H1 (cell line): ENCODE results near the gene TMEM131L.

Experiments
- BRCA1 ChIP-seq: IDR thresholded peaks from 2 replicates; pipeline ENCODE4 v1.6.1; 2012; ENCODE audit warnings: low read depth, low read length, improper control_type of control experiment
- CEBPB ChIP-seq: IDR thresholded peaks from 2 replicates; pipeline ENCODE4 v1.6.1; 2012; ENCODE audit warnings: low read depth, low read length
- CHD1 ChIP-seq: IDR thresholded peaks from 2 replicates; pipeline ENCODE4 v1.6.1; 2012; ENCODE audit warnings: low read depth, low read length, improper control_type of control experiment
- EP300 ChIP-seq, 2 experiments: IDR thresholded peaks; 1 replicate in 1 of 2; 2 replicates in 1 of 2; pipeline ENCODE4 v1.6.1; 2011 to 2012; ENCODE audit warnings: low read depth in 2 of 2, low read length in 2 of 2, mild to moderate bottlenecking in 2 of 2, borderline replicate concordance in 1 of 2, inconsistent platforms in 1 of 2, moderate library complexity in 1 of 2
- EZH2 ChIP-seq: fragments of 200-600 bp; sonication (generic); IDR thresholded peaks from 2 replicates; pipeline ENCODE4 v1.7.1; 2012; ENCODE audit warnings: low read depth, mild to moderate bottlenecking, moderate library complexity, low read length, inconsistent platforms; ENCODE audit not compliant: severe bottlenecking
- PHF8 ChIP-seq: fragments of 200-600 bp; sonication (generic); conservative IDR thresholded peaks from 2 replicates; pipeline ENCODE4 v1.7.1; 2012; ENCODE audit warnings: low read depth, mild to moderate bottlenecking, inconsistent platforms, low read length, moderate library complexity
- SIN3A ChIP-seq, 2 experiments: IDR thresholded peaks in 1 of 2; conservative IDR thresholded peaks in 1 of 2; 2 replicates each; pipeline ENCODE4 v1.6.1; 2011 to 2012; ENCODE audit warnings: low read length in 2 of 2, improper control_type of control experiment in 1 of 2, low read depth in 1 of 2, mild to moderate bottlenecking in 1 of 2
- SIRT6 ChIP-seq: IDR thresholded peaks from one replicate; pipeline ENCODE4 v1.7.1; 2012; ENCODE audit warnings: low read length, inconsistent platforms
- SRF ChIP-seq: IDR thresholded peaks from 2 replicates; pipeline ENCODE4 v1.6.1; 2011; ENCODE audit warnings: mild to moderate bottlenecking, low read depth, low read length, moderate library complexity
- TF ChIP-seq, protein P1 (sequence below), 3 experiments: IDR thresholded peaks; 1 replicate in 2 of 3; 2 replicates in 1 of 3; pipeline versions ENCODE4 v1.5.1 to v1.6.1; 2011; ENCODE audit warnings: low read length in 3 of 3, mild to moderate bottlenecking in 3 of 3, inconsistent platforms in 2 of 3, low read depth in 1 of 3, moderate library complexity in 1 of 3; ENCODE audit not compliant: insufficient read depth in 1 of 3; ENCODE audit errors: control extremely low read depth in 1 of 3

DNA sequence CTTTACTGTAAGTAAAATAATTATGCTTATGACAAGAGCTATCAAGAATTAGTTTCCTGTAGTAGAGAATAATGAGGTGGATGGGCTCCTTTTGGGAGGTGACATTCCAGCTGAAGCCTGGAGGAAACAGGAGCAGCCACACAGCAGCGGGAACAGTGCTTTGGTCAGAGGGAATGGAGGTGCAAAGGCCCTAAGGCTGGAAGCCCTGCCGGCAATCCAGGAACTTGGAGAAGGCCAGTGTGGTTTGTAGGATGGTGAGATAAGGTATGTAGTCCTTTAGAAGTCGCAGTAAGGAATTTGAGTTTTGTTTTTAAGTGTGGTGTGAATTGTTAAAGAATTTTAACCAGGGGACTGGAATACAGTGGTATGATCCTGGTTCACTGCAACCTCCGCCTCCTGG lies 8.1 kb downstream of the TMEM131L start:
- TF ChIP-seq, protein P1, sequence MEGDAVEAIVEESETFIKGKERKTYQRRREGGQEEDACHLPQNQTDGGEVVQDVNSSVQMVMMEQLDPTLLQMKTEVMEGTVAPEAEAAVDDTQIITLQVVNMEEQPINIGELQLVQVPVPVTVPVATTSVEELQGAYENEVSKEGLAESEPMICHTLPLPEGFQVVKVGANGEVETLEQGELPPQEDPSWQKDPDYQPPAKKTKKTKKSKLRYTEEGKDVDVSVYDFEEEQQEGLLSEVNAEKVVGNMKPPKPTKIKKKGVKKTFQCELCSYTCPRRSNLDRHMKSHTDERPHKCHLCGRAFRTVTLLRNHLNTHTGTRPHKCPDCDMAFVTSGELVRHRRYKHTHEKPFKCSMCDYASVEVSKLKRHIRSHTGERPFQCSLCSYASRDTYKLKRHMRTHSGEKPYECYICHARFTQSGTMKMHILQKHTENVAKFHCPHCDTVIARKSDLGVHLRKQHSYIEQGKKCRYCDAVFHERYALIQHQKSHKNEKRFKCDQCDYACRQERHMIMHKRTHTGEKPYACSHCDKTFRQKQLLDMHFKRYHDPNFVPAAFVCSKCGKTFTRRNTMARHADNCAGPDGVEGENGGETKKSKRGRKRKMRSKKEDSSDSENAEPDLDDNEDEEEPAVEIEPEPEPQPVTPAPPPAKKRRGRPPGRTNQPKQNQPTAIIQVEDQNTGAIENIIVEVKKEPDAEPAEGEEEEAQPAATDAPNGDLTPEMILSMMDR (IDR thresholded peaks at IDR 0.05; ENCODE audit: control extremely low read depth in 1 of 3, insufficient read depth in 1 of 3, low read depth in 1 of 3, low read length in 3 of 3) = no peak
- TF ChIP-seq EZH2 = no peak
- TF ChIP-seq SRF = no peak
- no peak for TF ChIP-seq CHD1
- no peak for TF ChIP-seq EP300 (IDR thresholded peaks at IDR 0.05; ENCODE audit: borderline replicate concordance in 1 of 2, low read depth in 2 of 2, low read length in 2 of 2)
- TF ChIP-seq PHF8 = no peak
- TF ChIP-seq CEBPB = no peak
- no peak for TF ChIP-seq BRCA1
- TF ChIP-seq SIN3A (conservative IDR thresholded peaks at IDR 0.05 in 1 of 2, IDR thresholded peaks at IDR 0.05 in 1 of 2; ENCODE audit: low read depth in 1 of 2, low read length in 2 of 2) = no peak
- no peak for TF ChIP-seq SIRT6
